ENCODE measurements around the gene ACBD5.
"Not testable (repeated sequence)": the region's sequence is repeated elsewhere in the genome, so short reads cannot be mapped to it uniquely, and the experiment has no call there.

ACBD5 gene

DNA sequence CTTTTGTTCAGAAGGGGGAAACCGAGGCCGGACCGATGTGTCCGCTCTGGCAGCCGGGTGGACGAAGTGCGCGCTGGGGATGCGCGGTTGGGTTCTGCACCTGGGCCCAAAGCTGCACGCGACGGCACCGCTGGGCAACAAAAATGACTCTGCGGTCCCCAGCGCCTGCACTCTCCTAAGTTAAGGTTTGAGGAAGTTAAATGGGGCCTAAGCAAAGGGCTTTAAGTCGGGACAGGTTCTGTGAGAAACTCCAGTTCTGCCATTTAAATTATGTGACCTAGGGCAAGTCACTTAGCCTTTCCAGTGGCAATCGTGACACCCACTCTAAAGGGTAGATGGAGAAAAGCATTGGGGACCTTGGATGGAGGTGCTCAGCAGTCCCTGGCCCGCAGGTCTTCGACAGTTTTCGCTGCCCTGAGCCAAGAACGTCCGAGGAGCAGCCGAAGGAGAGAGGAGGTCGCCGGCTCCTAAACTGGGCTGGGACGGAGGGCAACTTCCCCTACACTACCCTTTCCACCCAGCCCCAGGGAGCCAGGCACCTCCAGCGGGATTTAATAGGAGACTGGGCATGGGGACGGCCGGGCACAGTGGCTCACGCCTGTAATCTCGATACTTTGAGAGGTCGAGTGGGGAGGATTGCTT is 534 bp upstream of the ACBD5 start:
- DNase-seq: no peak

DNA sequence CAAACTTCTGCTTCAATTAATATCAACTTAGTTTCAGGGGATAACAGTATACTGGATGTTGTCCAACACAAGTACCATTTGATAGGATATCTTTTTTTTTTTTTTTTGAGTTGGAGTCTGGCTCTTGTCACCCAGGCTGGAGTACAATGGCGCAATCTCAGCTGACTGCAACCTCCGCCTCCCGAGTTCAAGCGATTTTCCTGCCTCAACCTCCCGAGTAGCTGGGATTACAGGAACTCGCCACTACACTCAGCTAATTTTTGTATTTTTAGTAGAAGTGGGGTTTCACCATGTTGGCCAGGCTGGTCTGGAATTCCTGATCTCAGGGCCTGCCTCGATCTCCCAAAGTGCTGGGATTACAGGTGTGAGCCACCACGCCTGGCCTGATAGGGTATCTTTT is 3.1 kb downstream of the ACBD5 start:
- not testable (repeated sequence) for DNase-seq

DNA sequence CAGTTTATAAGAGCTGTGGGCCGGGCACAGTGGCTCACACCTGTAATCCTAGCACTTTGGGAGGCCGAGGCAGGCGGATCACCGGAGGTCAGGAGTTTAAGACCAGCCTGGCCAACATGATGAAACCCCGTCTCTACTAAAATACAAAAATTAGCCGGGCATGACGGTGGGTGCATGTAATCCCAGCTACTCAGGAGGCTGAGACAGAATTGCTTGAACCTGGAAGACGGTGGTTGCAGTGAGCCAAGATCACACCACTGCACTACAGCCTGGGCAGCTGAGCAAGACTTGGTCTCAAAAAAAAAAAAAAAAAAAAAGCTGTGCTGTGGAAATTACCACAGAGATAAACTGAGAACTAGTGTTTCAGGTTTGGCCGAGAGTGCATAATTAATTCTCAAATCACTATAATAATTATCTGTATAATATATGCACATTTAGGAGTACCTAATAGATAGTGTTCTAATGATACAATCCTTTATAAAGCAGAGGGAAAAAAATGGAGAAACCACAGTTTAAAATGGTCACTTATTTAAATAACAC is 3.9 kb downstream of the ACBD5 start:
- DNase-seq: not testable (repeated sequence)

DNA sequence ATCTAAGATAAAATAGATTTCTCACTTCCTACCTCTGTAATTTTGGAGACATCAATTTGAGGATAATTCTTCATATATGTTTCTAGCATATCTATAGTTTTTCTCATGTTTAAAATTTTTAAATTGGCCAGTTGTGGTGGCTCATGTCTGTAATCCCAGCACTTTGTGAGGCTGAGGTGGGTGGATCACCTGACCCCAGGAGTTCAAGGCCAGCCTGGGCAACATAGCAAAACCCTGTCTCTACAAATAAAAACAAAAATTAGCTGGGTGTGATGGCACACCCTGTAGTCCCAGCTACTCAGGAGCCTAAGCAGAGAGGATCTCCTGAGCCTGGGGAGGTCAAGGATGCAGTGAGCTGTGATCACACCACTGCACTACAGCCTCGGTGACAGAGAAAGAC is 4.9 kb downstream of the ACBD5 start:
- DNase-seq: no peak

DNA sequence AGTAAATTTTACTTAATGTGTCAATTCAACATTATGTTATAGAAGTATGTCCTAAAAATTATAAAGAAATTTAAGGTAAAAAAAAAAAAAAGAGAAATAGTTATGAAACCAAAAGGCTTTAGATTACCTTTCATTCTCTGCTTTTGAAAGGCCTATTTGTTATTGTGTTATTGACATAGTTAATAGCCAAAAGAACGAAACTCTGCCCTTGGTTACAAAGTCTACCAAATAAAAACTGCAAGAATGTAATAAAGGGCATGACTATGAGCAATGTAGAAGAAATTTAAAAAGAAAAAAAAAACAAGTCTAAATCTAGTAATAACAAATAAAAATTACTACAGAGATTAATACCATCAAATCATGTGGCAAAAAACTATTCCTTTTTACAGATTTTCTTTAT is 10.6 kb downstream of the ACBD5 start:
- DNase-seq: no peak

DNA sequence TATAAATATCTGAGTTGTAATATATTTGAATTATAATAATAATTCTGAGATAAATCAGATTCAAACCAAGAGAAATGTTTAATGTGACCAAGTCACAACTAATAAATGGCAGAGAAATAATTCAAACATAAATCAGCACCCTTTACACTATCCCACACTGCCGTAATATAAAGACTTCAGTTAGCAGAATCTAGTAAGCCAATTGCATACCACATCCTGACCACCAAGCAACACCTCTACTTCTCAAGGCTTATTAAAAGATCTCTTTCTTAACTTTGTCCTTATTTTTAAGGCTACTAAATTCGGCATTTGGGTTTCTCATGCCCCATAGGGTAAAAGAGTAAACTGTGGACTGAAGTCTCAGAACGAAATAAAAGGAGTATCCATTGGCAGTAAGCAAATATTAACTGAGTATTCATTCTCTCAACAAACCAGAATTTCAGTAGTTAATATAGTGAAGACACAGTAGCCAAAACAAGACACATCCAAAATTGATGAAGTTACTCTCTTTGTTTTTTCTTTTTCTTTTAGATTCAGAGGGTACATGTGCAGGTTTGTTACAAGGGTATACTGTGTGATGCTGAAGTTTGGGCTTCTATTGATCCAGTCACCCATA is 14.8 kb downstream of the ACBD5 start:
- no peak for DNase-seq

DNA sequence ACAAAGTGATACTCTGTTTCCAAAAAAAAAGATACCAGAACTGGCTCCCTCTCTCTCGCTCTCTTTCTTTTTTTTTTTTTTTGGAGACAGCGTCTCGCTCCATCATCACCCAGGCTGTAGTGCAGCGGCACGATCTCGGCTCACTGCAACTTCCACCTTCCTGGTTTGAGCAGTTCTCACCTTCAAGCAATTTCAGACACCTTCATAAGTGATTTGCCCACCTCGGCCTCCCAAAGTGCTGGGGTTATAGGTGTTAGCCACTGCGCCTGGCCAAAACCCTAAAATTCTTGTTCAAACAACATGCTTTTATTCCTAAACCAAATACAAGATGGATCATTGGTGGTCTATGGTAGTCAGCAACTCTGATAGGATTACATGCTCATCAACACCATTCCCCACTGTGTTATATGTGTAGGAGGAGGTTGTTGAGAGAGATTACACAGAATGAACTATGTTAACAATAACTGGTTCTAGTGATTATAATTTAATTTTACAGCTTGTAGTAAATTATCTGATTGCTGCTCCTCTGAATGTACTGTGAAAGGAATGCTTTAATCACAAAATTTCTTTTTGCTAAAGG is 15.5 kb downstream of the ACBD5 start:
- DNase-seq: no peak

DNA sequence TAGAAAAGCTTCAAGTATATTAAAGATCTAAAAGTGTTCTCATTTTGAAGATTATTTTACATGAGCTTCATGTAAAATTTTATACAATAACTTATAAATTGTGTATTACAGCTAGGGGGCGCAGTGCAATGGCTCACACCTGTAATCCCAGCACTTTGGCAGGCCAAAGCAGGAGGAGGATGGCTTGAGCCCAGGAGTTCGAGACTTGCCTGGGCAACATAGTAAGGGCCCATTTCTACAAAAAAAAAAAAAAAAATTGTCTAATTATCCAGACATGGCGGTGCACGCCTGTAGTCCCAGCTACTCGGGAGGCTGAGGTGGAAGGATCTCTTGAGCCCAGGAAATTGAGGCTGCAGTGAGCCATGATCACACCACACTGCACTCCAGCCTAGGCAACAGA is 16.6 kb downstream of the ACBD5 start:
- peak; percentile 26 for DNase-seq

DNA sequence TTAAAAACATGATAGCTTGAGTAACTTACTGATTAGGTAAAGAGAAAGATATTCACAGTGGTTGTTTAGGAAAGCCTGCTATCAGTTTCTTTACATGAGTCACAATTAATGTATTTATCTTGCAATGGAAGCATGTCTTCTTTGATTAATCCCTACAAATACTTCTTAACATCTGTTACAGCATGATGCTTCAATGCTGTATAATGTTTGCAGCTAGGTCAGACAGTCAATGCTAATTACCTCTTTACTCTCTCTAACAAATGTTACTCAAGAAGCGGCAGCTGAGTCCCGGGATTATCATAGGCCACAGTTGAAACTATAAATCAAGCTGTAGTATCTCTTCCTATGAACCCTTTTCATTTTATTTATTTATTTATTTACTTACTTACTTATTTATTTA is 33.2 kb downstream of the ACBD5 start:
- no peak for DNase-seq

DNA sequence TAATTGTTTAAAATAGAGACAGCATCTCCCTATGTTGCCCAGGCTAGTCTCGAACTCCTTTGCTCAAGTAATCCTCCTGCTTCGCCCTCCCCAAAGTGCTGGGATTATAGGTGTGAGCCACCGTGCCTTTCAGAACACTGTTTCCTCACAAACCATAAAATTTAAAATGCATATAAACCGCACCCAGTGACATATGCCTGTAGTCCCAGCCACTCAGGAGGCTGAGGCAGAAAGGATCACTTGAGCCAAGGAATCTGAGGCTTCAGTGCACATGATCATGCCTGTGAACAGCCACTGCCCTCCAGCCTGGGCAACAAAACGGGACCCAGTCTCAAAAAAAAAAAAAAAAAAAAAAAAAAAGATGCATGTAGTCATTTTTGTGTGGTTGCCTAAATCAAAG is 36.8 kb downstream of the ACBD5 start:
- DNase-seq: no peak

DNA sequence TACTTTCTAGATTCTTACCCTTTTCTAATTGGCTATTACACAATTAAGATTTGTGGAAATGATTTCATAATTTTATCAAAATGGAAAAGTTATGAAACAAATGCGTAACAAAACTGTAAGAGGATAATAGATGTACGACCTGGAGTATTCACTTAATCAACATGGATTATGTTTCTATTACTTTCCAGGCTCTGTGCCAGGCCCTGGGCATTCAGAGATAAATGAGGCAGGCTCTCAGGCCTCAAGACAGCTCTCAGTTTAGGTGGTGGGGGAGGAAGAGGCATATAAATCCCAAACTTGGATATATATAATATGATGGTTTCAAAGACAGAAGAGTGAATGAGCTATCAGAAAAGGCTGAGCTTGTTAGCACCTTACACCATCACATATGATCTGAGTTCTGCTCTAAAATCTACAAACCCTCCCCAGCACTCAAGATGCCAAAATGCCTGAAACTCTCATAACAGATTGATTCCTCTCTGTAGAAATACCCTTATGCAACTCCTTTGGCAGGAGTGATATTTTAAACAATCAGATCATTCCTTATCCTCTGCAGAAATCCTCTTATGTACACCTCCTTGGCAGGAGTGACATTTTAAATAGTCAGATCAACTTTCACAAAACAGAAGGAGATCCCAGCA is 42.5 kb downstream of the ACBD5 start:
- DNase-seq: no peak

DNA sequence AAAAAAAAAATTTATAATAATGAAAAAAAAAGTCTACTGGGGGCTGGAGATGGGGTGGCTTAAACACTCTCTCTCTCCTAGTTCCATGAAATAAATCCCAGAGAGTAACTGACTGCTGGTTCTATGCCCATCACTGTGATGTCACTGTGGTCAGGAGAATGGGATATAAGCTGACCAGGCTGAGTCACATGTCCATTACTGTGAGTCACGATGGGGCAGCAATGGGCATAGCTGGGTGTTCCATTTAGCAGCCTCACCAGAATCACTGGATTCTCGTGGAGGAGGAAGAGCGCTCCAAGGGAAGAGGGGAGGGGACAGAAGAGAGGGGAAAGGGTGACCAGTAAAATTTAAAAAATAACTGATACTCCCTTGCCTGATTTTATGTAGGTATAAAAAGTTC is 48.3 kb downstream of the ACBD5 start:
- no peak for DNase-seq

DNA sequence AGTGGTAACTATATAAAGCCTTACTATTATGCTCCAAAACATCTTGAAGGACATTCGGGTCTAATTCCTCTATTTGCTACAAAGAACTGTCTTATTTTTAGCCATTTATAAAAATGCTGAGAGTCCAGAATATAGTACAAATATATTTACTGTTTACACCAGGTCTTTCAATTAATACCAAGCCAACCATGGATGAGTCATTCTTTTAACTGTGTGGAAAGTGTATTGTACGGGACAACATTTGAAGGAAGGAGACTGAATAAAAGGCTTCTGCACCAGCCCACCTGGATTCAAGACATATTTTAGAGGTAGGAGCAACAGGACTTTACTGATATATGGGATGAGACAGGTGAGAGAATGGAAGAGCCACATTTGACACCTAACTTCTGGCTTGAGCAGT is 50.1 kb downstream of the ACBD5 start:
- no peak for DNase-seq

DNA sequence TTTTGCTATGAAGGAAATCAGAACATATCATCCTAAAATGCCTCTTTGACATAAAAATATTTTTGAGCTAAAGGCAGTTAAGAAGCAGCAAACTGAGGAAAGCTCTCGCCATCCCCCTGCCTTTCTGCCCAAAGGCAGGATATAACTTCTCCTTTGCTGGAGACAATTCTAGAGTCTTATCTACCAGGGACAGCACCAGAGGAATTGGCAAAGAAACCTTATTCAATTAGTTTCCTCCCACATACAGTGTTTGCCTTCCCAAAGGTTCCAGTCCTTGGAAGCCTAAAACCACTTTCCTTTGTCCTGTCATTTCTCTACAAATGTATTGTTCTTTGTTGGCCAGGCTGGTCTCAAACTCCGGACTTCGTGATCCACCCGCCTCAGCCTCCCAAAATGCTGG is 51.7 kb downstream of the ACBD5 start:
- DNase-seq: no peak

DNA sequence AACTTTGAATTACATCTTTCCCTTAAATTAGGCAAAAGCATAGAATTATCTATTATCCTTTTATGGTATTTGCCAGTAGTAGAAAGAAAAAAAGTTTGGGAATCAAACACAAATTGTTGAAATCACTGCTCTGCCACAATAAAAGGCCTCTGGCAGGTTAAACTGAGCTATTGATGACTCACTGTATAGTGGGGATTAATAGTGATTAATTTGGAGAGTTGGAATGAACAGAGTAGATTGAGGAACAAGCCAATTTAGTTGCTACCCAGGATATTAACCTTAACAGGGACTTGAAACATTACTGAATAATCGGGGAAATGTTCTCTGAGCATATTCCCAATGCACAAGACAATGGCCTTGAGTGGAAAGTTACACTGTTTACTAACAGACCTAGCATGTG is 52.3 kb downstream of the ACBD5 start:
- DNase-seq: no peak

DNA sequence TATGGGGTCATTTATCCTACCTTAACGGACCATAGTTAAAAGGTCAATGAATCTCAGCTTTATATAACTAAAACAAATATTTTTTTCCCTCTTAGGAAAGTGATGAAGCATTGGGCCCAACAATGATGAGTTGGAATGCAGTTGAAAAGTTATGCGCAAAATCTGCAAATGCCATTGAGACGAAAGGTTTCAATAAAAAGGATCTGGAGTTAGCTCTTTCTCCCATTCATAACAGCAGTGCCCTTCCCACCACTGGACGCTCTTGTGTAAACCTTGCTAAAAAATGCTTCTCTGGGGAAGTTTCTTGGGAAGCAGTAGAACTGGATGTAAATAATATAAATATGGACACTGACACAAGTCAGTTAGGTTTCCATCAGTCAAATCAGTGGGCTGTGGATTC is 70.7 kb downstream of the ACBD5 start:
- no peak for DNase-seq

DNA sequence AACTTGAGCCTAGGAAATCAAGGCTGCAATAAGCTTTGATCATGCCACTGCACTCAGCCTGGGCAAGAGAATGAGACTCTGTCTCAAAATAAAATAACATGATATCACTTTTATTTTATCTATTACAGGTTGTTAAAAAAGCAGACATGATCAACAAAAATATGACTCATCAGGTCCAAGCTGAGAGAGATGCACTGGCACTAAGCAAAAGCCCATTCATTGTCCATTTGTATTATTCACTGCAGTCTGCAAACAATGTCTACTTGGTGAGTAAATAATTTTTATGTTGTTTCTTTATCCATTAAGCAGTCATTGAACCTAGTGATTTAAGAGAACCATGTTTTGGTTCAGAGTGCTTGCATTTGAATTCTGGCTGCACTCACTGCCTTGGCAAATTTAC is 82.2 kb downstream of the ACBD5 start:
- no peak for DNase-seq

DNA sequence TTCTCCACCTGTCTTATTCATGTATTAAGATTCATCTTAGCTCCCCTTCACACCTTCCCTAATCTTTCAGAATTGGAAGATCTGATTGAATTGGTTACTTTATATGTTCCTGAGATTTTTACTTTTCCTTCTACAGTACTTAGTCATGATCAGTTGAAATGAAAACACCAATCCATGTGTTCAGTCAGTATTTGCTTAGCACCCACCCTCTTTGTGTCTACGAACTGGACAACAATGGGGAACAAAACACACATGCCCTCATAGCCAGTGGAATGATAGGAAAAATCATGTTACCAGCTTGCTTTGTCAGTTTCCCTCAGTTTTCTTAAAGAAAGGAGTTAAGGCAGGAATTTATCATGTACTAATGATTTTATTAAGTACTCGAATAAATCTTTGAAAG is 83.4 kb downstream of the ACBD5 start:
- DNase-seq: no peak

DNA sequence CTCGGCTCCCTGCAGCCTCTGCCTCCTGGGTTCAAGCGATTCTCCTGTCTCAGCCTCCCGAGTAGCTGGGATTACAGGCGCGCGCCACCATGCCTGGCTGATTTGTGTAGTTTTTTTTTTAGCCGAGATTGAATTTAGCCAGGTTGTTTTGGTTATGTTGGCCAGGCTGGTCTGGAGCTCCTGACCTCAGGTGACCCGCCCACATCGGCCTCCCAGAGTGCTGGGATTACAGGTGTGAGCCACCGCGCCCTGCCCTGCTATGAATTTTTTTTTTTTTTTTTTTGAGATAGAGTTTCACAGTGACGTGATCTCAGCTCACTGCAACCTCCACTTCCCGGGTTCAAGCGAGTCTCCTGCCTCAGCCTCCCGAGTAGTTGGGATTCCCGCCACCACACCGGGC is 84.0 kb downstream of the ACBD5 start:
- not testable (repeated sequence) for DNase-seq

DNA sequence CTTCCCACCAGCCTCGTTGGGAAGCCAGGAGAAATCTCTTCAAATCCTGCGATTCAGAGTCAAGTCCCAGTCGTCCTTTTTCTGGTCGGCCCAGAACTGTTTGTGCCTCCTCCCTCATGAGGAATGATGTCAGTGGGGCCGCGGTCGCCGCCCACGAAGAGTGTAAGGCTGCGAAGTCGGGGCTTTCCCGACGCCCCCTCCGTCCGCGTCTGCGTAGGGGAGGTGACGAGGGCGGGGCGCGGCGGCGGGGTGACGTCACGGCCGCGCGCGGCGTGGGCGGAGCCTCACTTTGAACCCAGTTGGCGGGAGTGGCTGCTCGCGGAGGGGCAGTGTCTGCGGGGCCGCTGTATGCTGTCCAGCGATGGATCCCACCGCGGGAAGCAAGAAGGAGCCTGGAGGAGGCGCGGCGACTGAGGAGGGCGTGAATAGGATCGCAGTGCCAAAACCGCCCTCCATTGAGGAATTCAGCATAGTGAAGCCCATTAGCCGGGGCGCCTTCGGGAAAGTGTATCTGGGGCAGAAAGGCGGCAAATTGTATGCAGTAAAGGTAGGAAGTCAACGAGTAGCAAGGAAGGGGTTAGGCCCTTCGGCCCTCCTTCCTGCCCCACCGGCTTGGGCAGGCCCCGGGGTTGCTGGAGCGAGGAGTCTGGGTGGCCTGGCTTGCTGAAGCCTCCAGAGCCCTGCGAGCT is 85.4 kb downstream of the ACBD5 start, which contains the start of gene MASTL:
TSS of gene MASTL (plus strand) at position 287 of the 689 bp plus-strand sequence. CDS start at position 362, 75 bp downstream.
- peak; percentile 91 for DNase-seq

DNA sequence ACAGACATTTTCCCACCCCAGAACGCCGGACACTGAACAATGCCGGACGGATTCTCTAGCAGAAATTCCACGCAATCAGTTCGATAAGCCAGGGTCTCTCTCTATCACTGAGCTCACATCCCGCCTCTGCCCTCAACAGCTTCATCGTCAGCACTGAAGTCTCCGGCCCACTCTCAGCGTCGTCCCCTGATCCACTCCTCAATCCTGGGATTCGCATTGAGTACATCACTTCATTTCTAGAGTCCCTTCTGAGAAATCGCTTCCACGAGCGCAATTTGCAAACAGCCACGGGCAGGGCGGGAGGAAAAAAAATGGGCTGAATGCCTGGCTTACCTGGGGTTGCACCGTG is 86.8 kb downstream of the ACBD5 start:
- DNase-seq: peak; percentile 18

DNA sequence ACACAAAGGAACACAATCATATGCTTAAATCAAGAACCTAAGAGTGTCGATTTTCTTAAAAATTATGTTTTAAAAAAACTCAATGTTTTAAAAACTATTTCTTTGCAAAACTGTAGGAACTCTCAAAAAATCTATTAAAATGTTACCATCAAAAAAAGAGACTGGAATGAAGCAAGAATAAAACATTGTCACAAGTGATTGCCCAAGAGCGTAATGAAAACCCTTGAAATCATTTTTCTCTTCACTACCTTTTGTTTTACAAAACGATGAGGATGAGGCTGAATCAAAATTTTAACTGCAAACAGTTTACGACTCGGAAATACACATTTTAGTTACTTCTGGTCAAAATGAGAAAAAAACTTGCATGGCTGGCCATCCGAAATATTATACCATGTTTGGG is 87.3 kb downstream of the ACBD5 start:
- no peak for DNase-seq

DNA sequence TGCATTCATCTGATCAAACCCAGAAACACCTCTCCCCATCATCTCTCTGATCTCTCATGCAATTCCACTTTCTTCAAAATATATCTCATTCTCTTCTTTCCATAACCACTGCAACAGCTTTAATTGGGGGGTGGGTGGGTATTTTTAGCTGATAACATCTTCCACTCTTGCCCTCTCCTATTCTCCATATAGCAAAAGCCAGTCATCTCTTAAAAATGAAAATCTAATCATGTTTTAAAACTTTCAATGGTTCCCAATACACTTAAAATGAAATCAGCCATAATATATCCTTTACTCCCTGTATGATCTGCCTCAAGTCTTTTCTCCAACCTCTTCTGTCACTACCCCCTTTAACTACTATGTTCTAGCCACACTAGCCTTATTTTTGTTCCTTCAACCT is 87.9 kb downstream of the ACBD5 start:
- DNase-seq: no peak
